ENCODE results near the gene TTC7B.

The TTC7B gene

GRCh38 chr14:90741682-90741946, 74.6 kb downstream of the TTC7B start:
- Histone ChIP-seq H3K27me3 (ENCODE audit: insufficient read depth, low read length) (no peaks in the 10 kb centered on the region), H2AK5ac (ENCODE audit: low read length) (no peak overlapping the region), H2BK5ac (ENCODE audit: low read depth, low read length, poor library complexity) (no peak overlapping the region), H4K91ac (ENCODE audit: low read depth, low read length) (no peak overlapping the region), H3K4ac (ENCODE audit: low read depth, low read length) (no peak overlapping the region), H3K9me3 (ENCODE audit: insufficient read depth, low read depth, low read length) (no peaks in the 10 kb centered on the region), H3K79me1 (ENCODE audit: low read length) (no peaks in the 10 kb centered on the region), H3K23ac (ENCODE audit: low read length) (no peak overlapping the region), H3K18ac (ENCODE audit: low read length) (no peak overlapping the region), H4K12ac (ENCODE audit: low read depth, low read length) (no peak overlapping the region), H3K14ac (ENCODE audit: low read length) (no peak overlapping the region), H4K8ac (ENCODE audit: low read depth, low read length) (no peak overlapping the region), H3K9ac (ENCODE audit: low read length) (no peak overlapping the region), H3K4me3 (ENCODE audit: low read depth, low read length) (no peak overlapping the region), H2AFZ (ENCODE audit: insufficient read depth, low read length, poor library complexity) (no peak overlapping the region), H2BK12ac (ENCODE audit: low read length) (no peak overlapping the region), H3K36me3 (ENCODE audit: control insufficient read depth in 1 of 2, insufficient read depth in 2 of 2, low read length in 2 of 2) (peaks cover 8 to 12% of the 10 kb centered on the region in 2 experiments), H3K4me2 (ENCODE audit: low read length) (no peak overlapping the region), H3K27ac (ENCODE audit: low read depth, low read length) (no peak overlapping the region), H2BK120ac (ENCODE audit: insufficient read depth, low read length, poor library complexity) (no peak overlapping the region), H3K4me1 (ENCODE audit: control insufficient read depth in 1 of 2, insufficient read depth in 2 of 2, low read length in 2 of 2) (no peaks in the 10 kb centered on the region), H3K79me2 (ENCODE audit: control insufficient read depth, insufficient read depth, low read length, poor library complexity) (no peaks in the 10 kb centered on the region)
- WGBS (ENCODE audit: extremely low coverage, insufficient coverage, insufficient read length) = no CpG with 5 or more reads among the region's 2 CpGs
- DNase-seq = no peak

- no peak for DNase-seq
- no peak overlapping the region for H2AFZ ChIP-seq (ENCODE audit: insufficient read depth, low read length, poor library complexity)
- H3K27me3 ChIP-seq (ENCODE audit: insufficient read depth, low read length) = no peaks in the 10 kb centered on the region
- no peak overlapping the region for H3K9ac ChIP-seq (ENCODE audit: low read length)
- no peaks in the 10 kb centered on the region for H3K79me1 ChIP-seq (ENCODE audit: low read length)
- H2AK5ac ChIP-seq (ENCODE audit: low read length) = no peak overlapping the region
- no peaks in the 10 kb centered on the region for H3K4me1 ChIP-seq (ENCODE audit: control insufficient read depth in 1 of 2, insufficient read depth in 2 of 2, low read length in 2 of 2)
- no peak overlapping the region for H3K27ac ChIP-seq (ENCODE audit: low read depth, low read length)
- H4K8ac ChIP-seq (ENCODE audit: low read depth, low read length) = no peak overlapping the region
- no peak overlapping the region for H3K14ac ChIP-seq (ENCODE audit: low read length)
- no peaks in the 10 kb centered on the region for H3K79me2 ChIP-seq (ENCODE audit: control insufficient read depth, insufficient read depth, low read length, poor library complexity)
- no peak overlapping the region for H3K18ac ChIP-seq (ENCODE audit: low read length)
- H3K4me3 ChIP-seq (ENCODE audit: low read depth, low read length) = no peak overlapping the region
- no peak overlapping the region for H2BK5ac ChIP-seq (ENCODE audit: low read depth, low read length, poor library complexity)
- H3K4me2 ChIP-seq (ENCODE audit: low read length) = no peak overlapping the region
- H4K91ac ChIP-seq (ENCODE audit: low read depth, low read length) = no peak overlapping the region
- H3K4ac ChIP-seq (ENCODE audit: low read depth, low read length) = no peak overlapping the region
- no CpG with 5 or more reads among the region's 12 CpGs for WGBS (ENCODE audit: extremely low coverage, insufficient coverage, insufficient read length)
- H2BK12ac ChIP-seq (ENCODE audit: low read length) = no peak overlapping the region
- no peaks in the 10 kb centered on the region for H3K9me3 ChIP-seq (ENCODE audit: insufficient read depth, low read depth, low read length)
- no peak overlapping the region for H4K12ac ChIP-seq (ENCODE audit: low read depth, low read length)
- H3K23ac ChIP-seq (ENCODE audit: low read length) = no peak overlapping the region
- H2BK120ac ChIP-seq (ENCODE audit: insufficient read depth, low read length, poor library complexity) = no peak overlapping the region
- H3K36me3 ChIP-seq (ENCODE audit: control insufficient read depth in 1 of 2, insufficient read depth in 2 of 2, low read length in 2 of 2) = peaks cover 8 to 12% of the 10 kb centered on the region in 2 experiments
These were observed 75.1 kb downstream of the TTC7B start for GRCh38 chr14:90740946-90741681.

GRCh38 chr14:90740081-90740480, 76.1 kb downstream of the TTC7B start:
- Histone ChIP-seq H2AFZ (ENCODE audit: insufficient read depth, low read length, poor library complexity) (no peak overlapping the region), H3K4me1 (ENCODE audit: control insufficient read depth in 1 of 2, insufficient read depth in 2 of 2, low read length in 2 of 2) (no peaks in the 10 kb centered on the region), H2BK120ac (ENCODE audit: insufficient read depth, low read length, poor library complexity) (no peak overlapping the region), H3K27me3 (ENCODE audit: insufficient read depth, low read length) (no peaks in the 10 kb centered on the region), H3K79me2 (ENCODE audit: control insufficient read depth, insufficient read depth, low read length, poor library complexity) (no peaks in the 10 kb centered on the region), H2BK12ac (ENCODE audit: low read length) (no peak overlapping the region), H4K12ac (ENCODE audit: low read depth, low read length) (no peak overlapping the region), H3K27ac (ENCODE audit: low read depth, low read length) (no peak overlapping the region), H3K4me2 (ENCODE audit: low read length) (no peak overlapping the region), H3K14ac (ENCODE audit: low read length) (no peak overlapping the region), H3K9ac (ENCODE audit: low read length) (no peak overlapping the region), H3K4ac (ENCODE audit: low read depth, low read length) (no peak overlapping the region), H2AK5ac (ENCODE audit: low read length) (no peak overlapping the region), H4K8ac (ENCODE audit: low read depth, low read length) (no peak overlapping the region), H3K18ac (ENCODE audit: low read length) (no peak overlapping the region), H3K36me3 (ENCODE audit: control insufficient read depth in 1 of 2, insufficient read depth in 2 of 2, low read length in 2 of 2) (peaks cover 8 to 10% of the 10 kb centered on the region in 2 experiments), H3K23ac (ENCODE audit: low read length) (peak overlapping the region; percentile 46), H3K4me3 (ENCODE audit: low read depth, low read length) (no peak overlapping the region), H2BK5ac (ENCODE audit: low read depth, low read length, poor library complexity) (no peak overlapping the region), H3K9me3 (ENCODE audit: insufficient read depth, low read depth, low read length) (no peaks in the 10 kb centered on the region), H4K91ac (ENCODE audit: low read depth, low read length) (no peak overlapping the region), H3K79me1 (ENCODE audit: low read length) (no peaks in the 10 kb centered on the region)
- whole genome bisulfite sequencing (ENCODE audit: extremely low coverage, insufficient coverage, insufficient read length) = no CpG with 5 or more reads among the region's 8 CpGs
- DNase-seq = no peak

- H3K4me1 ChIP-seq (ENCODE audit: control insufficient read depth in 1 of 2, insufficient read depth in 2 of 2, low read length in 2 of 2) = no peaks in the 10 kb centered on the region
- H2BK12ac ChIP-seq (ENCODE audit: low read length) = no peak overlapping the region
- no CpG with 5 or more reads among the region's 6 CpGs for WGBS (ENCODE audit: extremely low coverage, insufficient coverage, insufficient read length)
- H4K12ac ChIP-seq (ENCODE audit: low read depth, low read length) = no peak overlapping the region
- no peak overlapping the region for H2AK5ac ChIP-seq (ENCODE audit: low read length)
- no peaks in the 10 kb centered on the region for H3K79me2 ChIP-seq (ENCODE audit: control insufficient read depth, insufficient read depth, low read length, poor library complexity)
- H2BK5ac ChIP-seq (ENCODE audit: low read depth, low read length, poor library complexity) = no peak overlapping the region
- no peak overlapping the region for H2BK120ac ChIP-seq (ENCODE audit: insufficient read depth, low read length, poor library complexity)
- H3K36me3 ChIP-seq (ENCODE audit: control insufficient read depth in 1 of 2, insufficient read depth in 2 of 2, low read length in 2 of 2) = peaks cover 6 to 7% of the 10 kb centered on the region in 2 experiments
- H4K8ac ChIP-seq (ENCODE audit: low read depth, low read length) = no peak overlapping the region
- no peak overlapping the region for H3K14ac ChIP-seq (ENCODE audit: low read length)
- no peak overlapping the region for H3K23ac ChIP-seq (ENCODE audit: low read length)
- no peak overlapping the region for H3K18ac ChIP-seq (ENCODE audit: low read length)
- no peak overlapping the region for H3K4ac ChIP-seq (ENCODE audit: low read depth, low read length)
- no peak overlapping the region for H3K27ac ChIP-seq (ENCODE audit: low read depth, low read length)
- no peak for DNase-seq
- no peak overlapping the region for H4K91ac ChIP-seq (ENCODE audit: low read depth, low read length)
- no peaks in the 10 kb centered on the region for H3K79me1 ChIP-seq (ENCODE audit: low read length)
- H3K27me3 ChIP-seq (ENCODE audit: insufficient read depth, low read length) = no peaks in the 10 kb centered on the region
- no peak overlapping the region for H2AFZ ChIP-seq (ENCODE audit: insufficient read depth, low read length, poor library complexity)
- H3K4me2 ChIP-seq (ENCODE audit: low read length) = no peak overlapping the region
- H3K4me3 ChIP-seq (ENCODE audit: low read depth, low read length) = no peak overlapping the region
- H3K9me3 ChIP-seq (ENCODE audit: insufficient read depth, low read depth, low read length) = no peaks in the 10 kb centered on the region
- H3K9ac ChIP-seq (ENCODE audit: low read length) = no peak overlapping the region
These were observed 76.7 kb downstream of the TTC7B start for GRCh38 chr14:90739318-90740068.

All from trophoblast cell (in vitro differentiated cells and primary cell).